ENCODE data around the gene RALGPS1.

The RALGPS1 gene

DNA sequence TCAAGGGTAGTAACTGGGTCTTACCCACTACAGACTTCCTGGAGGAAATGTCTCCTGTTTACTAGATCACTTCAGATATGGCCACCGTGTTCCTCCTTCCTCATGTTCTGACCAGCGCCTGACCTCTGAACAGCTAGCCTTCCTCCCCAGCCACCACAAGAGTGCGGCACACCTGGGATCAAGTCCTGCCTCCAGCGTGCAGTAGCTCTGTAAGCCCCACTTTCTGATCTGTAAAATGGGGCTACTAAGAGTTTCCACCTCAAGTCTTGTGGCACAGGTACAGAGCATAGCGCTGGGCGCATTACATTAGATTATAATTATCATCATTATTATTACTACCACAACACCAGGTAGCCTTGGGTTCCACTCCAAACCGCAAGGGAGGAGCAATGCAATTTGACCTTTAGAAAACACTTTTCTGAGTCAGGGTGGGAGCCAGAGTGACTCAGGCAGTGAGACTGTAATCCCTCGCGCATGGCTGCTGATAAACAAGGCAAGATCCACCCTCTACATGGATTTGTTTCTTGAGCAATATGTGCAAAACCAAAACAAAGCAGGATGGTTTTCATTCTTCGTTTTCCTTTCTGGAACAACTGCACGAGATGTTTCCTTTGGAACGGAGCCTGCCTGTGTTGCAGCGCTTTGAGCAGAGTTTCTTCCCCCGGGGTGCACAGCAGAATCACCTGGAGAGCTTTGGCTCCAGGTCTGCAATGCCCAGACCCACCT is 272.8 kb downstream of the RALGPS1 start:
- Histone ChIP-seq H3K36me3 (ENCODE audit: control insufficient read depth in 4 of 4, insufficient read depth in 4 of 4, low read length in 3 of 4) (no peaks in the 10 kb centered on the region), H3K9me3 (ENCODE audit: control extremely low read depth in 1 of 5, control insufficient read depth in 4 of 5, insufficient read depth in 2 of 5, low read depth in 1 of 5, low read length in 4 of 5) (no peaks in the 10 kb centered on the region), H3K4me1 (ENCODE audit: control extremely low read depth in 1 of 4, control insufficient read depth in 4 of 4, insufficient read depth in 4 of 4, low read length in 3 of 4) (no peaks in the 10 kb centered on the region), H3K27me3 (replicated peaks in 2 of 5; ENCODE audit: control insufficient read depth in 4 of 5, insufficient read depth in 5 of 5, low read length in 4 of 5) (peaks cover 0 to 2% (median 0%) of the 10 kb centered on the region in 5 experiments), H3K4me3 (ENCODE audit: control insufficient read depth in 1 of 7, extremely low read depth in 1 of 7, insufficient read depth in 4 of 7, low read depth in 2 of 7, low read length in 6 of 7) (no peak overlapping the region), H3K27ac (ENCODE audit: insufficient read depth in 1 of 2, low read depth in 1 of 2, low read length in 2 of 2, poor library complexity in 1 of 2, severe bottlenecking in 2 of 2) (no peak overlapping the region)
- WGBS (ENCODE audit: insufficient coverage) = 98% methylated on average over 12 of the region's 14 CpGs
- CTCF ChIA-PET = interaction anchor here (1.4 kb wide), 1 partner anchor 222 kb away, joined by 3 read pairs; no protein-coding TSS in a partner anchor
- DNase-seq = no peak
- POLR2A ChIA-PET = no interaction called here

DNA sequence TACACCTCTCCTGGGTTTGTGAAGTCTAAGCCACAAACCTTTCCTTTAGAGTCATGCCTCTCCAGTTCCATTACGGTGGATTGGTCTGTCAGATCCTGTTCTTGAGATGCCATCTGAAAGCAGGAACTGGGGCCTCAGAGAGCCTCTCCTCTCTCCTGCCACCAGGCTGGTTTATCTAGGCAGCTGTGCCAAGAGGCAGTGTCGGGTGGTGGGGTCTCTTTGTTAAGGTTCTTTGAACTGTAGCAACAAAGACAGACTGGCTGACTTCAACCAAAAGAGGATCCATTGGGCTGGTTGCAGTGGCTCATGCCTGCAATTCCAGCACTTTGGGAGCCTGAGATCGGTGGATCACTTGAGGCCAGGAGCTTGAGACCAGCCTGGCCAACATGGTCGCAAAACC is 273.8 kb downstream of the RALGPS1 start:
- no peaks in the 10 kb centered on the region for H3K9me3 ChIP-seq (ENCODE audit: control extremely low read depth in 1 of 5, control insufficient read depth in 4 of 5, insufficient read depth in 2 of 5, low read depth in 1 of 5, low read length in 4 of 5)
- H3K27me3 ChIP-seq (replicated peaks in 2 of 5; ENCODE audit: control insufficient read depth in 4 of 5, insufficient read depth in 5 of 5, low read length in 4 of 5) = peaks cover 0 to 3% (median 0%) of the 10 kb centered on the region in 5 experiments
- no peak overlapping the region for H3K4me3 ChIP-seq (ENCODE audit: control insufficient read depth in 1 of 7, extremely low read depth in 1 of 7, insufficient read depth in 4 of 7, low read depth in 2 of 7, low read length in 6 of 7)
- H3K27ac ChIP-seq (ENCODE audit: insufficient read depth in 1 of 2, low read depth in 1 of 2, low read length in 2 of 2, poor library complexity in 1 of 2, severe bottlenecking in 2 of 2) = no peak overlapping the region
- no peak for DNase-seq
- H3K4me1 ChIP-seq (ENCODE audit: control extremely low read depth in 1 of 4, control insufficient read depth in 4 of 4, insufficient read depth in 4 of 4, low read length in 3 of 4) = no peaks in the 10 kb centered on the region
- ChIA-PET POLR2A (interaction anchor here (0.7 kb wide), 1 partner anchor 19 kb away, joined by 8 read pairs; no protein-coding TSS in a partner anchor), CTCF (no interaction called here)
- WGBS (ENCODE audit: insufficient coverage) = 100% methylated on average over 1 of the region's 4 CpGs
- H3K36me3 ChIP-seq (ENCODE audit: control insufficient read depth in 4 of 4, insufficient read depth in 4 of 4, low read length in 3 of 4) = no peaks in the 10 kb centered on the region

DNA sequence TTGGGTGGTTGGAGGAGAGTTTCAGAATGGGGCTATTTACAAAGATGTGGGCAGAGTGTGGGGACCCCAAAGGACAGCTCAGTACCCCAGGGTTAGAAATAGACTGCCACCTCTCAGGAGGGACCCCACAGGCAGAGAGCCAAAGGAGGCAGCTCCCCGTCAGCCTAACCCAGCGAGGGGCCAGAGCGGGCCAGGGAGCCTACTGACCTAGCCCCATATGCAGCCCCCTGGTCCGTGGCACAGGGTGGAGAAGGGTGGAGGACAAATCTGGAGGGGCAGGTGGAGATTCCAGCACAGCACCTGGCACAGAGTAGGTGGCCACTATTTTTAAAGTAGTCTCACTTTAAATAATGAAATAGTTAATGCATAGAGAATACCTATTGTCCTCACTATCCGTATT is 275.0 kb downstream of the RALGPS1 start:
- 95% methylated on average over 4 of the region's 5 CpGs for WGBS (ENCODE audit: insufficient coverage)
- Histone ChIP-seq H3K27ac (ENCODE audit: insufficient read depth in 1 of 2, low read depth in 1 of 2, low read length in 2 of 2, poor library complexity in 1 of 2, severe bottlenecking in 2 of 2) (no peak overlapping the region), H3K4me3 (ENCODE audit: control insufficient read depth in 1 of 7, extremely low read depth in 1 of 7, insufficient read depth in 4 of 7, low read depth in 2 of 7, low read length in 6 of 7) (no peak overlapping the region), H3K4me1 (ENCODE audit: control extremely low read depth in 1 of 4, control insufficient read depth in 4 of 4, insufficient read depth in 4 of 4, low read length in 3 of 4) (no peaks in the 10 kb centered on the region), H3K27me3 (replicated peaks in 2 of 5; ENCODE audit: control insufficient read depth in 4 of 5, insufficient read depth in 5 of 5, low read length in 4 of 5) (peaks cover 0 to 3% (median 0%) of the 10 kb centered on the region in 5 experiments), H3K36me3 (ENCODE audit: control insufficient read depth in 4 of 4, insufficient read depth in 4 of 4, low read length in 3 of 4) (no peaks in the 10 kb centered on the region), H3K9me3 (ENCODE audit: control extremely low read depth in 1 of 5, control insufficient read depth in 4 of 5, insufficient read depth in 2 of 5, low read depth in 1 of 5, low read length in 4 of 5) (no peaks in the 10 kb centered on the region)
- POLR2A ChIA-PET = no interaction called here
- no peak for DNase-seq
- CTCF ChIA-PET = interaction anchor here (0.8 kb wide), 1 partner anchor 10 kb away, joined by 3 read pairs; no protein-coding TSS in a partner anchor

DNA sequence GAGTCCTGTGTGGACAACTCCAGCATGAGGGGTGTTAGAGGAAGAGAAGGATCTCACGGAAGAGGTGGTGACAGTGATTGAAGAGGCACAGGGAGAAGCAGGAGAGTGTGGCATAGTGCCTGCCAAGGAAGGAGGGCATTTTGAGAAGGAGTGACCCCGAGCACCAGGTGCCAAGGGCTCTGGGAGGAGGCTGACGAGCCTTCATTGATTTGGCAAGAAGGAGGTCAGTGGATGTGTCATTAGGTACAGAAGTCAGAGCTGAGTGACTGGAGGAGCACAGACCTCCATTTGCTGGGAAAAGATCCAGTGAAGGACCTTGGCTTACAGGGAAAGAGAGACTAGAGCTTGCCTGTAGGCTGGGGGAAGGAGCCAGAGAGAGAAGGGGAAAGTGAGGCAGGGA is 278.2 kb downstream of the RALGPS1 start:
- CTCF ChIA-PET = interaction anchor here (1.6 to 11.2 kb wide), 2 partner anchors 227 to 252 kb away, joined by 6 to 161 read pairs; no protein-coding TSS in a partner anchor

DNA sequence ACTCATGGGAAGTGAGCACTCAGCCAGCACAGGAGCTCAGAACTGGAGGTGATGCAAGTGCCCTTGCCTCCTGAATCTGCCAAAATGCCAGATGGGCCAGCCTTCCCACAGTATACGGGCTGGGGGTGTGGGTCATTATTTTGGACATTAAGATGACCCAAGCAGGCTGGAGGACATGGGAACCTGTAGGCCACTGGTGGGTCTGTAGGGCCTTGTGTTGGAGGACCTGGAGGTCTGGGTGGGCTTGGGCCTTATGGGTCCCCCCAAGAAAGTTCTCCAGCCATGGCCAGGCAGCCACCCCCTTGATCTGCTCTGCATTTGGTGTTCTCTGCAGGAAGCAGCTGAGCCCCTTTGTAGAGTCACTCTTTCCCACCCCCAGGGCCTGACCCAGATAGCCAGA is 278.9 kb downstream of the RALGPS1 start:
- CTCF ChIA-PET = interaction anchor here (0.6 to 11.2 kb wide), 2 partner anchors 253 to 265 kb away, joined by 4 to 161 read pairs; no protein-coding TSS in a partner anchor
- POLR2A ChIA-PET = no interaction called here
- peaks cover 0 to 5% (median 0%) of the 10 kb centered on the region in 5 experiments for H3K27me3 ChIP-seq (replicated peaks in 2 of 5; ENCODE audit: control insufficient read depth in 4 of 5, insufficient read depth in 5 of 5, low read length in 4 of 5)
- 100% methylated on average over 1 of the region's 1 CpG for WGBS (ENCODE audit: insufficient coverage)
- H3K9me3 ChIP-seq (ENCODE audit: control extremely low read depth in 1 of 5, control insufficient read depth in 4 of 5, insufficient read depth in 2 of 5, low read depth in 1 of 5, low read length in 4 of 5) = no peaks in the 10 kb centered on the region
- DNase-seq = no peak
- H3K4me1 ChIP-seq (ENCODE audit: control extremely low read depth in 1 of 4, control insufficient read depth in 4 of 4, insufficient read depth in 4 of 4, low read length in 3 of 4) = no peaks in the 10 kb centered on the region
- H3K4me3 ChIP-seq (ENCODE audit: control insufficient read depth in 1 of 7, extremely low read depth in 1 of 7, insufficient read depth in 4 of 7, low read depth in 2 of 7, low read length in 6 of 7) = no peak overlapping the region
- no peak overlapping the region for H3K27ac ChIP-seq (ENCODE audit: insufficient read depth in 1 of 2, low read depth in 1 of 2, low read length in 2 of 2, poor library complexity in 1 of 2, severe bottlenecking in 2 of 2)
- H3K36me3 ChIP-seq (ENCODE audit: control insufficient read depth in 4 of 4, insufficient read depth in 4 of 4, low read length in 3 of 4) = no peaks in the 10 kb centered on the region

More for the DNA sequence above, 278.2 kb downstream of the RALGPS1 start:
- WGBS (ENCODE audit: insufficient coverage) = 100% methylated on average over 3 of the region's 3 CpGs
- Histone ChIP-seq H3K27ac (ENCODE audit: insufficient read depth in 1 of 2, low read depth in 1 of 2, low read length in 2 of 2, poor library complexity in 1 of 2, severe bottlenecking in 2 of 2) (no peak overlapping the region), H3K27me3 (replicated peaks in 2 of 5; ENCODE audit: control insufficient read depth in 4 of 5, insufficient read depth in 5 of 5, low read length in 4 of 5) (peaks cover 0 to 5% (median 0%) of the 10 kb centered on the region in 5 experiments), H3K9me3 (ENCODE audit: control extremely low read depth in 1 of 5, control insufficient read depth in 4 of 5, insufficient read depth in 2 of 5, low read depth in 1 of 5, low read length in 4 of 5) (no peaks in the 10 kb centered on the region), H3K36me3 (ENCODE audit: control insufficient read depth in 4 of 4, insufficient read depth in 4 of 4, low read length in 3 of 4) (no peaks in the 10 kb centered on the region), H3K4me3 (ENCODE audit: control insufficient read depth in 1 of 7, extremely low read depth in 1 of 7, insufficient read depth in 4 of 7, low read depth in 2 of 7, low read length in 6 of 7) (no peak overlapping the region), H3K4me1 (ENCODE audit: control extremely low read depth in 1 of 4, control insufficient read depth in 4 of 4, insufficient read depth in 4 of 4, low read length in 3 of 4) (no peaks in the 10 kb centered on the region)
- no peak for DNase-seq
- POLR2A ChIA-PET = no interaction called here

DNA sequence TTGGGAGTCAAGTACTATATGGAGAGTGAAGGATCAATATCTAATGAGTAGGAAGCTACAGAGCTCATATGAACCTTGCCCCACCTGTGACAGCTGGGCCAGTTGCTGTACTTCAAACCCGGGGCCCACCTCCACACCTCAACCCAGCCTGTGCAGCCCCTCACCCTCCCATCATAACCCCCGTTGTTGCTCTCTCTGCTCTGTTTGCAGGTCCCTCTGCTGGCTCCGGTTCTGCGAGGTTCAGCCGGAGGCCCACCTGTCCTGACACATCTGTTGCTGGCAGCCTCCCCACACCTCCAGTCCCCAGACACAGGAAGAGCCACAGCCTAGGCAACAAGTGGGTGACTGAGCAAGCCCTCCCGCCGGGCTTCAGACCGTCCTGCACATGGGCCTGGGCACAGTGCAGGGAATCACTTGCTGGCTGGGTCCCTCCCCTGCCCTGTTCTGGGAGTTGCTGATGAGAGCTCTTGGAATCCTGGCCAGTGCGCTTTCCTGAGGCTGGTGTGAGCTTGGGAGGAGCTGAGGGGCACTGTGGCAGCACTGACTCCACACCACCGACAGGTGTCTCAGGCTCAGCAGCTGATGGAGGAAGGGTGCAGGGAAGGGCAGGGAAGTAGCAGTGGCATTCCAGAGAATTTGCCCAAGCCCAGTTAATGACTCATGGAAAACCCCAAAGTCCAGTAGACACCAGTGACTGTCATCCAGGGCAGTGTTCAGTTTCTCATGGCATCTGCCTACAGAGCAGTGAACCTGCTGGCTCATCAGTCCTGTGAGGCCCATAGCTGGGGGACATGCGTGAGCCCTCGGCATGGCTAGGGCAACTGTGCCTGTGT is 280.5 kb downstream of the RALGPS1 start:
- Histone ChIP-seq H3K36me3 (ENCODE audit: control insufficient read depth in 4 of 4, insufficient read depth in 4 of 4, low read length in 3 of 4) (no peaks in the 10 kb centered on the region), H3K4me3 (ENCODE audit: control insufficient read depth in 1 of 7, extremely low read depth in 1 of 7, insufficient read depth in 4 of 7, low read depth in 2 of 7, low read length in 6 of 7) (no peak overlapping the region), H3K4me1 (ENCODE audit: control extremely low read depth in 1 of 4, control insufficient read depth in 4 of 4, insufficient read depth in 4 of 4, low read length in 3 of 4) (no peaks in the 10 kb centered on the region), H3K27me3 (replicated peaks in 2 of 5; ENCODE audit: control insufficient read depth in 4 of 5, insufficient read depth in 5 of 5, low read length in 4 of 5) (peaks cover 0 to 5% (median 0%) of the 10 kb centered on the region in 5 experiments), H3K27ac (ENCODE audit: insufficient read depth in 1 of 2, low read depth in 1 of 2, low read length in 2 of 2, poor library complexity in 1 of 2, severe bottlenecking in 2 of 2) (no peak overlapping the region), H3K9me3 (ENCODE audit: control extremely low read depth in 1 of 5, control insufficient read depth in 4 of 5, insufficient read depth in 2 of 5, low read depth in 1 of 5, low read length in 4 of 5) (no peaks in the 10 kb centered on the region)
- DNase-seq = no peak
- 98% methylated on average over 8 of the region's 12 CpGs for WGBS (ENCODE audit: insufficient coverage)
- CTCF ChIA-PET = interaction anchor here (1.1 to 11.2 kb wide), 3 partner anchors 10 to 254 kb away, joined by 5 to 161 read pairs (median 5); no protein-coding TSS in a partner anchor
- POLR2A ChIA-PET = no interaction called here
